Measurements from ENCODE around the gene CDK14.
"Not testable (repeated sequence)": the region's sequence is repeated elsewhere in the genome, so short reads cannot be mapped to it uniquely, and the experiment has no call there.

The CDK14 gene

DNA sequence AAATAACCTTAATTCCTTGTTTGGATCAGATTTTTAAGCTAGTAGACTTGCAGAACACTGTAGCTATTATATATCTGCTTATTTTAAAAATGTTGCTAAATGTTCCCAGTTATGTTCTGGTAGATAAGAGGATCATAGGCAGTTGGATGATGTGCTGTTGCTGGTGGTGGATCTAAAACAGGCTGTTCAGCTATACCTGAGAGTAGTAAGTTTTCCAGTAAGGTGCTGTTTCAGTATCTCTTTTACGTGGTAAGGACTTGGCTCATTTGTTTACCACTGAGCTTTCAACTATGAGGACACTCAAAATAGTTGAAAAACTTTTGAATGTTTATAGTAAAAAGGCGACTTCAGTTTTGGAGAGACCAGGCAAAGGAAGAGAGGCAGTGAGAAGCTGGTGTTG, 180.9 kb downstream of the CDK14 start:
- H3K4me3 ChIP-seq (ENCODE audit: low read depth, low read length): peak overlapping the region; percentile 54
- TF ChIP-seq, protein P1, sequence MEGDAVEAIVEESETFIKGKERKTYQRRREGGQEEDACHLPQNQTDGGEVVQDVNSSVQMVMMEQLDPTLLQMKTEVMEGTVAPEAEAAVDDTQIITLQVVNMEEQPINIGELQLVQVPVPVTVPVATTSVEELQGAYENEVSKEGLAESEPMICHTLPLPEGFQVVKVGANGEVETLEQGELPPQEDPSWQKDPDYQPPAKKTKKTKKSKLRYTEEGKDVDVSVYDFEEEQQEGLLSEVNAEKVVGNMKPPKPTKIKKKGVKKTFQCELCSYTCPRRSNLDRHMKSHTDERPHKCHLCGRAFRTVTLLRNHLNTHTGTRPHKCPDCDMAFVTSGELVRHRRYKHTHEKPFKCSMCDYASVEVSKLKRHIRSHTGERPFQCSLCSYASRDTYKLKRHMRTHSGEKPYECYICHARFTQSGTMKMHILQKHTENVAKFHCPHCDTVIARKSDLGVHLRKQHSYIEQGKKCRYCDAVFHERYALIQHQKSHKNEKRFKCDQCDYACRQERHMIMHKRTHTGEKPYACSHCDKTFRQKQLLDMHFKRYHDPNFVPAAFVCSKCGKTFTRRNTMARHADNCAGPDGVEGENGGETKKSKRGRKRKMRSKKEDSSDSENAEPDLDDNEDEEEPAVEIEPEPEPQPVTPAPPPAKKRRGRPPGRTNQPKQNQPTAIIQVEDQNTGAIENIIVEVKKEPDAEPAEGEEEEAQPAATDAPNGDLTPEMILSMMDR (IDR thresholded peaks at IDR 0.05; ENCODE audit: insufficient read depth, low read depth, low read length, missing control alignments): no peak
- peak; percentile 74 for DNase-seq (ENCODE audit: low read depth)

DNA sequence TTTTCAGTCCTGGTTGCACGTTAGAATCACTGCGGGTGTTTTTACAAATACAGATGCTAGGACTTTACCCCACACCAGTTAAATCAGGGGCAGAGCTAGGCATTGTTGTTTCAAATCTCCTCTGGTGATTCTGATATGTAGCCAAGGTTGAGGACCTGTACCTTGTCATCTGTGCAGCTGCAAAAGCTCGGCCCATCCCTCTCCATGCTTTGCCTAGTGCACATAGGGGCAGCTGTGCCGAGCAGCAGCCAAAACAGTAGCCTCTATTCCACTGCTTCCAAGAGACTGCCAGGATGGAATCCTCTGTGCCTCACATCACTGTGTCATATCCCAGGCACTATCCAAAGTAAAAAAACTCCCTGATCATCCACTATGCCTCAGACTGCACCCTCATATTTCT, 181.3 kb downstream of the CDK14 start:
- no peak for DNase-seq (ENCODE audit: low read depth)
- peak overlapping the region; percentile 54 for H3K4me3 ChIP-seq (ENCODE audit: low read depth, low read length)
- TF ChIP-seq, protein P1 (IDR thresholded peaks at IDR 0.05; ENCODE audit: insufficient read depth, low read depth, low read length, missing control alignments): no peak

GRCh38 chr7:90777886-90778285, 181.8 kb downstream of the CDK14 start:
- H3K4me3 ChIP-seq (ENCODE audit: low read depth, low read length): no peak overlapping the region
- DNase-seq (ENCODE audit: low read depth): no peak
- TF ChIP-seq, protein P1 (IDR thresholded peaks at IDR 0.05; ENCODE audit: insufficient read depth, low read depth, low read length, missing control alignments): no peak

- no peak overlapping the region for H3K4me3 ChIP-seq (ENCODE audit: low read depth, low read length)
- TF ChIP-seq, protein P1 (IDR thresholded peaks at IDR 0.05; ENCODE audit: insufficient read depth, low read depth, low read length, missing control alignments): no peak
- DNase-seq (ENCODE audit: low read depth): no peak
Measured at GRCh38 chr7:90788052-90788451, 191.9 kb downstream of the CDK14 start.

DNA sequence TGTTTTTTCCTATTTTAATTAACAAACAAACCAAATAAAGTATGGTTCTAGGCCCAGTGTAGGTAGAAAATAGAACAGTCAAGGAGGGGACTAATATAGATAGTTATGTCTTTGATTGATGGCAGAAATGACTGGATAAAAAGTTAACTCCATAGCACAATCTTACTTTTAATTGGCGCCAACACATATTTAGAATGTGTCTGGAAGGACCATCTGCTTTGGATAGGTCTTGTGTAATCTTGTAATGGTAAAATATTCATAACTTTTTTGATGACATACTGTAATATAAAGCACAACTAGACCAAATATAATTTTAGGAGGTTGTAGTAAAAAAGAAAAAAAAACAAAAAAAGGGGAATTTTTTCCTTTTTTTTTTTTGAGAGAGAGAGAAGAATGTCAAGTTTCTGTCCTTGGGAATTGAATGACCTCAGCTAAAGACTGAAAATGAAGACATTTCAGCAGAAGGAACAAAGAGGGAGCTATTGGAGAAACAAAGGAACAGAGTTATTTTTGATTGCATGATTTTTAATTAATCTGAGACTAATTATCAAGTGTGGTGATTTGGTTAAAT, 193.7 kb downstream of the CDK14 start:
- TF ChIP-seq, protein P1 (IDR thresholded peaks at IDR 0.05; ENCODE audit: insufficient read depth, low read depth, low read length, missing control alignments): no peak
- no peak overlapping the region for H3K4me3 ChIP-seq (ENCODE audit: low read depth, low read length)
- no peak for DNase-seq (ENCODE audit: low read depth)

DNA sequence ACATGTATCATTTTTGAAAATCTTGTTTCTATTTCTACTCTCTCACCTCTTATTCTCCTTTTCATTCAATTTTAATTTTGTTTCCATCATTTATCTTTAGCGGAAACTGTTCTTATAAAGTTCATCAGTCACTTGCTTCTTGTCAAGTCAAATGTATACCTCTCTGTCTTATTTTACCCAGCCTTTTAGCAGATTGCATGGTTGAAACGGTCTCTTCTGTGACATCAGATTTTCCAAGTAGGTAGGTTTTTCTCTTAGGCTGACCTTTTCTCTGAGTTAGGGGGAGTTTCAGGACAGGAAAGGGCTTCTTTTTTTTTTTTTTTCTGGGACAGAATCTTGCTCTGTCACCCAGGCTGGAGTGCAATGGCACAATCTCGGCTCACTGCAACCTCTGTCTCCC, 195.5 kb downstream of the CDK14 start:
- H3K4me3 ChIP-seq (ENCODE audit: low read depth, low read length): no peak overlapping the region
- DNase-seq (ENCODE audit: low read depth): no peak
- TF ChIP-seq, protein P1 (IDR thresholded peaks at IDR 0.05; ENCODE audit: insufficient read depth, low read depth, low read length, missing control alignments): no peak

DNA sequence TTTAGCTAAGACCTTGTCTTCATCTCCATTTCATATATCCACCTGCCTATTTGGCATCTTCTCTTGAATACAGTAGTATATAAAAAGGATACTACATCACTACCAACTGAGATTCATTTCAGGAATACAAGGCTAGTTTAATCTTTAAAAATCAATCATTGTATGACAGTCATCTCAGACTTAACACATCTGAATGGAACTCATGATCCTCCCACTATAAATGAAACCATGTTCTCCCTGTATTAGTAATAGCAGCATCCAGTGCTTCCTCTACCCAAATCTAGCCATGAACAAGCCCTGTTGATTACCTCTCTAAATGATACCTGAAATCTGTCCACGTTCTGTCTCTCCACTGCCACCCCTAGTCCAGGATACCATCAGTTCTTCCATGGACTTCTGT, 196.2 kb downstream of the CDK14 start:
- TF ChIP-seq, protein P1 (IDR thresholded peaks at IDR 0.05; ENCODE audit: insufficient read depth, low read depth, low read length, missing control alignments): no peak
- no peak overlapping the region for H3K4me3 ChIP-seq (ENCODE audit: low read depth, low read length)
- DNase-seq (ENCODE audit: low read depth): no peak

DNA sequence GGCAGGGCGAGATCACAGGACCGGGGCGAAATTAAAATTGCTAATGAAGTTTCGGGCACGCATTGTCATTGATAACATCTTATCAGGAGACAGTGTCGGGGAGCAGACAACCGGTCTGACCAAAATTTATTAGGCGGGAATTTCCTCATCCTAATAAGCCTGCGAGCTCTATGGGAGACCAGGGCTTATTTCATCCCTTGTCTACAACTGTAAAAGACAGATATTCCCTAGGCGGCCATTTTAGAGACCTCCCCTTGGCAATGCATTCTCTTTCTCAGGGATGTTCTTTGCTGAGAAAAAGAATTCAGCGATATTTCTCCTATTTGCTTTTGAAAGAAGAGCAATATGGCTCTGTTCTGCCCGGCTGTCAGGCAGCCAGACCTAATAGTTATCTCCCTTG, 198.1 kb downstream of the CDK14 start:
- not testable (repeated sequence) for H3K4me3 ChIP-seq (ENCODE audit: low read depth, low read length); DNase-seq (ENCODE audit: low read depth)

Data from GM12865 (cell line).